ENCODE data around the gene MYO15B.

The MYO15B gene

DNA sequence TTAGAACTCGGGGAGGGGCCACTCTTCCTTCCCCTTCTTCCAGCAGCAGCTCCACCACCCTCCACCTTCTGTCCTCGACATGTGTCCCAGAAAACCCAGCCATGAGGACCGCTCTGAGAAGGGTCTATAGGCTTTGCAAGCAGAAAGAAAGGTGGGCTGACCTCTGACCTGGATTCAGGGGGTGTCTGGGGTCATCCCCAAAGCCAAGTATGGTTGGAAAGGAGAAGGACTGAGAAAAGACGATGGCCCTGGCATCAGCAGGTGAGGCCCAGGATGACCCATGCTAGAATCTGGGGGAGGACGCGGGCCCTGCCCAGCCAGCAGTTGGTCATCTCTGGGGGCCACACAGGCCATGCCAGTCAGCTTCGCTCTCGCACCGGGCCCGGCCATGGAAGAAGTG is 39.5 kb downstream of the MYO15B start:
- TF ChIP-seq POLR2AphosphoS5 (IDR thresholded peaks at IDR 0.05; ENCODE audit: low read depth, low read length) = no peak
- TF ChIP-seq, protein P1, sequence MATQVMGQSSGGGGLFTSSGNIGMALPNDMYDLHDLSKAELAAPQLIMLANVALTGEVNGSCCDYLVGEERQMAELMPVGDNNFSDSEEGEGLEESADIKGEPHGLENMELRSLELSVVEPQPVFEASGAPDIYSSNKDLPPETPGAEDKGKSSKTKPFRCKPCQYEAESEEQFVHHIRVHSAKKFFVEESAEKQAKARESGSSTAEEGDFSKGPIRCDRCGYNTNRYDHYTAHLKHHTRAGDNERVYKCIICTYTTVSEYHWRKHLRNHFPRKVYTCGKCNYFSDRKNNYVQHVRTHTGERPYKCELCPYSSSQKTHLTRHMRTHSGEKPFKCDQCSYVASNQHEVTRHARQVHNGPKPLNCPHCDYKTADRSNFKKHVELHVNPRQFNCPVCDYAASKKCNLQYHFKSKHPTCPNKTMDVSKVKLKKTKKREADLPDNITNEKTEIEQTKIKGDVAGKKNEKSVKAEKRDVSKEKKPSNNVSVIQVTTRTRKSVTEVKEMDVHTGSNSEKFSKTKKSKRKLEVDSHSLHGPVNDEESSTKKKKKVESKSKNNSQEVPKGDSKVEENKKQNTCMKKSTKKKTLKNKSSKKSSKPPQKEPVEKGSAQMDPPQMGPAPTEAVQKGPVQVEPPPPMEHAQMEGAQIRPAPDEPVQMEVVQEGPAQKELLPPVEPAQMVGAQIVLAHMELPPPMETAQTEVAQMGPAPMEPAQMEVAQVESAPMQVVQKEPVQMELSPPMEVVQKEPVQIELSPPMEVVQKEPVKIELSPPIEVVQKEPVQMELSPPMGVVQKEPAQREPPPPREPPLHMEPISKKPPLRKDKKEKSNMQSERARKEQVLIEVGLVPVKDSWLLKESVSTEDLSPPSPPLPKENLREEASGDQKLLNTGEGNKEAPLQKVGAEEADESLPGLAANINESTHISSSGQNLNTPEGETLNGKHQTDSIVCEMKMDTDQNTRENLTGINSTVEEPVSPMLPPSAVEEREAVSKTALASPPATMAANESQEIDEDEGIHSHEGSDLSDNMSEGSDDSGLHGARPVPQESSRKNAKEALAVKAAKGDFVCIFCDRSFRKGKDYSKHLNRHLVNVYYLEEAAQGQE (IDR thresholded peaks at IDR 0.05; ENCODE audit: insufficient read depth in 1 of 2, low read depth in 2 of 2, low read length in 2 of 2) = no peak
- TF ChIP-seq SIN3A (IDR thresholded peaks at IDR 0.05; ENCODE audit: borderline replicate concordance, insufficient read depth, low read length) = no peak
- TF ChIP-seq TAF1 (IDR thresholded peaks at IDR 0.05; ENCODE audit: borderline replicate concordance, insufficient read depth, low read length) = no peak
- TF ChIP-seq FOXP2 (optimal IDR thresholded peaks at IDR 0.05; ENCODE audit: borderline replicate concordance, extremely low read depth, extremely low read length, insufficient read depth) = no peak

DNA sequence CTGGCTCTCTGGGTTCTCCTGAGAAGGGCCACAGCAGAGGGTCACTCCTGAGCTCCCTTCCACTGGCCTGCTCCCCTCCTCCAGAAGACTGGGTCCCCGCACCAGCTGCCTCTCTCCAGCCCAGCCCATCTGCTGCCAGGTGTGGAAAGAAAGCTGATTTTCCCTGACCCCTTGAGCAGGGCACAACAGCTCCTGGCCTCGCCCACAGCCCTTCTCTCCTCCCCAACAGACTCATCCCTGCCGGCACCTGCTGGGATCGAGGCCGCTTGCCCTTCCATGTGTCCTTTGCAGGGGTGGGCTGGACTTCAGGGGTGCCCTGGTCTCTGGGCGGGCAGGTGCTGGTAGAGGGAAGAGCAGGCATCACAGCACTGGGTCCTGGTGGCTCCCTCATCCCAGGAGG is 40.8 kb downstream of the MYO15B start:
- no peak for TF ChIP-seq SIN3A (IDR thresholded peaks at IDR 0.05; ENCODE audit: borderline replicate concordance, insufficient read depth, low read length)
- no peak for TF ChIP-seq FOXP2 (optimal IDR thresholded peaks at IDR 0.05; ENCODE audit: borderline replicate concordance, extremely low read depth, extremely low read length, insufficient read depth)

DNA sequence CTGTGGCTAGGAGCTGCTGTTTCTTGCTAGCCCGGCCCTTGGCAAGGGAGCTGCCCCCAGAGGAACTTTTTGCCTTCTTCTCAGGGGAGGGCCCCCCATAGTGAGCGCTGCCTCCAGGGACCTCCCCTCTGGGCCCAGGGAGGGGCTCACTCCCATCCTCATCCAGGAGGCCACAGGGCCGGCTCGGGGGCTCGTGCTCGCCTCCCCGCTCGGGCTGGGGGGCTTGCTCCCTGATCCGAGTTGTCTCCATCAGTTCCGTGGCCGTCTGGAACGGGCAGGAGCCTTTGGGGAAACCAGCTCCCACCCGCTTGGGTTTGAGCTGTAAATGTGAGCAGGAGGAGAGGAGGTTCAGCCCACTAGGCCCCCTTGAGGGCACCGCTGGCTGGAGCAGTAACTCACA is 41.6 kb downstream of the MYO15B start:
- TF ChIP-seq TAF1 (IDR thresholded peaks at IDR 0.05; ENCODE audit: borderline replicate concordance, insufficient read depth, low read length) = no peak
- TF ChIP-seq SIN3A (IDR thresholded peaks at IDR 0.05; ENCODE audit: borderline replicate concordance, insufficient read depth, low read length) = no peak
- no peak for TF ChIP-seq POLR2AphosphoS5 (IDR thresholded peaks at IDR 0.05; ENCODE audit: low read depth, low read length)
- TF ChIP-seq, protein P1 (IDR thresholded peaks at IDR 0.05; ENCODE audit: insufficient read depth in 1 of 2, low read depth in 2 of 2, low read length in 2 of 2) = no peak
- TF ChIP-seq FOXP2 (optimal IDR thresholded peaks at IDR 0.05; ENCODE audit: borderline replicate concordance, extremely low read depth, extremely low read length, insufficient read depth) = no peak

DNA sequence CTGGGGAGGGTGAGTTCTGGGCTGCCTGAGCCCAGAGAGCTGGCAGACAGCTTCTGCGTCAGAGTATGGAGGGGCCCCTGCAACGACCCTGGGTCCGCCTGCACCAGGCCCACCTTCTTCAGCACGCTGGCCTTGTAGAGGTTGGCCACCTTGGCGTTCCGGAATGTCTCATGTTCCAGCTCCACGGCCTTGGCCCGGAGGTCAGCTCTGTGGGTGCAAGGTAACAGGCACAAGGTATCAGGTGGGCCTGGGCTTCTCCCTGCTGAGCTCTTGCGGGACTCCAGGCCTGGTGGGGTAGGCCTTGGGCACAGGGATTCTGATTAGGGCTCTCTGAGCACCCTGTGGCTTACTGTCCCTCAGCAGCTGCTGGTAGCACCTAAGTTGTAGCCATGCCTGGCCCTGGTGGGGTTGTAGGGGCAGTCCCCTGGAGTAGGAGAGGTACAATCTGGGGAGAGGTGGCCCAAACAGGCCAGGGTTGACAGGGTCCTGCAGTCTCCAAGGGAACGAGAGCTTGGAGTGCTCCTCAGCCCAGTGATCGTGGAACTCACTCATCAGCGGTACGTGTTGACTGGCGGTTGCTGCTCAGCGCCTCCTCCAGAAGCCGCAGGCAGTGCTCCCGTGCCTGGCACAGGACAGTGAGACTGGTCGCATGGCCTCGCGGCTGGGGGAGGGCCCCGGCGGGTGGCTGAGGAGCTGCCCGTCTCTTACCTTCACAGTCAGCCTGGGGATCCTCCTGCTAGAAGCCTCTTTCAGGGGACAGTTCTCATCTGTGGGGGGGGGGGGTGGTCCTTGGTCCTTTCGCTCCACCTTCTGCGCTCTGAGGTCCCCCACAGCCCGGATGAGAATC is 42.7 kb downstream of the MYO15B start:
- TF ChIP-seq POLR2AphosphoS5 (IDR thresholded peaks at IDR 0.05; ENCODE audit: low read depth, low read length) (no peak), SIN3A (IDR thresholded peaks at IDR 0.05; ENCODE audit: borderline replicate concordance, insufficient read depth, low read length) (no peak), FOXP2 (optimal IDR thresholded peaks at IDR 0.05; ENCODE audit: borderline replicate concordance, extremely low read depth, extremely low read length, insufficient read depth) (no peak), TAF1 (IDR thresholded peaks at IDR 0.05; ENCODE audit: borderline replicate concordance, insufficient read depth, low read length) (no peak)
- TF ChIP-seq, protein P1 (IDR thresholded peaks at IDR 0.05; ENCODE audit: insufficient read depth in 1 of 2, low read depth in 2 of 2, low read length in 2 of 2) = no peak

DNA sequence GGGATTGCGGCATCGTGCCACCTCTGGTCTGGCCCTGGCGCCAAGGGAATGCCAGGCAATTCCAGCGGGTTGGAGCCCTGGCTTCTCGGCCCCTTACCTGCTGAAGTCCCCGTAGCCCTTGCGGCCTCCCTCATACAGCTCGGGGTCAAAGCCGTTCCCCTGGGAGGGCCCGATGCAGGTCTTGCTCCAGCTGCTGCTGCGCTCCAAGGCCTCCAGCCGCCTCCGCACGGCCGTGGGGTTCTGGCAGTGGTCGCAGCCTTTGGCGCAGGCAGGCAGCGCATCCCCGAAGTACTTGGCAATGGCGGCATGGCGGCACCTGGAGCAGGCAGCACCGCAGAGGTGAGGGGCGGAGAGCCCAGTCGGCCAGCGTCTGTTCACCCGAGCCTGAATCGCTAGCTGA is 43.8 kb downstream of the MYO15B start:
- TF ChIP-seq, protein P1 (IDR thresholded peaks at IDR 0.05; ENCODE audit: insufficient read depth in 1 of 2, low read depth in 2 of 2, low read length in 2 of 2) = no peak
- TF ChIP-seq SIN3A (IDR thresholded peaks at IDR 0.05; ENCODE audit: borderline replicate concordance, insufficient read depth, low read length) (no peak), FOXP2 (optimal IDR thresholded peaks at IDR 0.05; ENCODE audit: borderline replicate concordance, extremely low read depth, extremely low read length, insufficient read depth) (no peak), POLR2AphosphoS5 (IDR thresholded peaks at IDR 0.05; ENCODE audit: low read depth, low read length) (no peak), TAF1 (IDR thresholded peaks at IDR 0.05; ENCODE audit: borderline replicate concordance, insufficient read depth, low read length) (no peak)

Data from PFSK-1 (cell line).